GM12872 (cell line): Measurements from ENCODE around the gene FNBP1L.

ENCODE experiments used
- TF ChIP-seq, protein P1 (sequence below): IDR thresholded peaks from 3 replicates; pipeline ENCODE4 v1.5.1; 2011; ENCODE audit warnings: low read depth, mild to moderate bottlenecking, low read length, moderate library complexity; ENCODE audit not compliant: insufficient read depth

The FNBP1L gene

DNA sequence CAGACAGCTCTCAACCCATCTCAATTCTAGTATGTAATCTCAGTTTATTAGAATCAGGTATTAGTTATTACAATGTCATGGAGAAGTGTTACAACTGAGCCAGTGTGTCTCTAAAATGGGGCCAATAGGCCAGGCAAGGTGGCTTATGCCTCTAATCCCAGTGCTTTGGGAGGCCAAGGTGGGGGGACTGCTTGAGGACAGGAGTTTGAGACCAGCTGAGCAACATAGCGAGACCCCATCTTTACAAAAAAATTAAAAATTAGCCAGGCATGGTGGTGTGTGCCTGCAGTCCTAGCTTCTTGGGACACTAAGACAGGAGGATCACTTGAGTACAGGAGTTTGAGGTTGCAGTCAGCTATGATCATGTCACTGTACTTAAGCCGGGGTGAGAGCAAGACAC, 128.8 kb downstream of the FNBP1L start:
- TF ChIP-seq, protein P1, sequence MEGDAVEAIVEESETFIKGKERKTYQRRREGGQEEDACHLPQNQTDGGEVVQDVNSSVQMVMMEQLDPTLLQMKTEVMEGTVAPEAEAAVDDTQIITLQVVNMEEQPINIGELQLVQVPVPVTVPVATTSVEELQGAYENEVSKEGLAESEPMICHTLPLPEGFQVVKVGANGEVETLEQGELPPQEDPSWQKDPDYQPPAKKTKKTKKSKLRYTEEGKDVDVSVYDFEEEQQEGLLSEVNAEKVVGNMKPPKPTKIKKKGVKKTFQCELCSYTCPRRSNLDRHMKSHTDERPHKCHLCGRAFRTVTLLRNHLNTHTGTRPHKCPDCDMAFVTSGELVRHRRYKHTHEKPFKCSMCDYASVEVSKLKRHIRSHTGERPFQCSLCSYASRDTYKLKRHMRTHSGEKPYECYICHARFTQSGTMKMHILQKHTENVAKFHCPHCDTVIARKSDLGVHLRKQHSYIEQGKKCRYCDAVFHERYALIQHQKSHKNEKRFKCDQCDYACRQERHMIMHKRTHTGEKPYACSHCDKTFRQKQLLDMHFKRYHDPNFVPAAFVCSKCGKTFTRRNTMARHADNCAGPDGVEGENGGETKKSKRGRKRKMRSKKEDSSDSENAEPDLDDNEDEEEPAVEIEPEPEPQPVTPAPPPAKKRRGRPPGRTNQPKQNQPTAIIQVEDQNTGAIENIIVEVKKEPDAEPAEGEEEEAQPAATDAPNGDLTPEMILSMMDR, result no peak

DNA sequence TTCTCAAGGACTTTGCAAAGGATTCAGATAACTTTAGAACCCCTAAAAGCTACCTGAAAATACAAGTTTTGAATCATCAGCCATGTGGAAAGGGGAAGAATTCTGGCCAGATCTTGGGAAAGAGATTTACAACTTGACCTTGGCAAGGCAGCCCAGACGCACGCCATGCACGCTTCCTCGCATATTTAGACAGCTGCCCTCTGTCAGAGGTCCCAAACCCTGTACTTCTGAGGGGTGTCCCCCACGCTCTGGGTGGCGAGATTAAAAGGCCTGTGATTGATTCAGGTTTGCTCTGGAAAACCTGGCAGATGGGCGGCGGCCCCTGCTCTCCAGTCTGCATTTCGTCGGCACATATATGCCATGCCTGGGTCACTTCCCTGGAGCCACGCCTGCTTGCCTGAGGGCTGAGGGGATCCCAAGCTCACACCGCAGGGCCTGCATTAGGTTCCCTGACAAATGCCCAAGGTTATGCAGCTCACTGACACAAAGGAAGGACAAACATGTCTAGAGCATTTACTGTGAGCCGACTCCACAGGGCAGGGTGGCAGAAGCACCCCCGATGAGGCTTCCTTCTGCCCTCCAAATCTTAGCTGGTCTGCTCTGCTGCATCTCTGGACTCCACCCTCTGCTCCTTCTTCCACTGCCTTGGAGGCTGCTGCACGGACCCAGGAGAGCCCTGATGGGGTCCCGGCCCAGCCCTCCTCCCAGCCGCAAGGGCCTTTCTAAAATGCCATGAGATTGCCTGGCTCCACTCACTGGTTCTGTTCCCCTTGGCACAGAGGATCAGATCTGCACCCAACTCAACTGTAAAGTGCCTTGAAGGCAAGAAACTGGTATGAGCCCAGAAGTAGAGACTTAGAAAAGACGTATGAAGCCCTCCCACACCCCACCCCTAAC, 129.9 kb downstream of the FNBP1L start:
- TF ChIP-seq, protein P1, result no peak

DNA sequence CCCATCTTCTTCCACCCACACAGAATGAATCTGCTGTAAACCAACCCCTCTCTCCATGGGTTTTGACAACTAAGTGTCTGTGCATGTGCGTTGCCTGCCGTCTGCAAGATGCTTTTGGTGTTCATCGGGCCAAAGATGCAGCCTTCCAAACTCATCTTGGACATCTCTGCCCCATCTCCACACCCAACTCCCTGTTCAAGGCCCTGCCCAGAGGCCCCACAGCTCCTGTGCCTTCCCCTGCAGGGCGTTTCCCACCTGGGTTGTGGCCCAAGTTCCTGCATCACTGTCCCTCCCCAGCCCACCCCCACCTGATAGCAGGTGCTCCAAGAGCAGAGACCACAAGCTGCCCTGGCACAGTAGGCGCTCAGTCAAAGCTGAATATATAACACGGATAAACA, 130.5 kb downstream of the FNBP1L start:
- TF ChIP-seq, protein P1, result no peak

DNA sequence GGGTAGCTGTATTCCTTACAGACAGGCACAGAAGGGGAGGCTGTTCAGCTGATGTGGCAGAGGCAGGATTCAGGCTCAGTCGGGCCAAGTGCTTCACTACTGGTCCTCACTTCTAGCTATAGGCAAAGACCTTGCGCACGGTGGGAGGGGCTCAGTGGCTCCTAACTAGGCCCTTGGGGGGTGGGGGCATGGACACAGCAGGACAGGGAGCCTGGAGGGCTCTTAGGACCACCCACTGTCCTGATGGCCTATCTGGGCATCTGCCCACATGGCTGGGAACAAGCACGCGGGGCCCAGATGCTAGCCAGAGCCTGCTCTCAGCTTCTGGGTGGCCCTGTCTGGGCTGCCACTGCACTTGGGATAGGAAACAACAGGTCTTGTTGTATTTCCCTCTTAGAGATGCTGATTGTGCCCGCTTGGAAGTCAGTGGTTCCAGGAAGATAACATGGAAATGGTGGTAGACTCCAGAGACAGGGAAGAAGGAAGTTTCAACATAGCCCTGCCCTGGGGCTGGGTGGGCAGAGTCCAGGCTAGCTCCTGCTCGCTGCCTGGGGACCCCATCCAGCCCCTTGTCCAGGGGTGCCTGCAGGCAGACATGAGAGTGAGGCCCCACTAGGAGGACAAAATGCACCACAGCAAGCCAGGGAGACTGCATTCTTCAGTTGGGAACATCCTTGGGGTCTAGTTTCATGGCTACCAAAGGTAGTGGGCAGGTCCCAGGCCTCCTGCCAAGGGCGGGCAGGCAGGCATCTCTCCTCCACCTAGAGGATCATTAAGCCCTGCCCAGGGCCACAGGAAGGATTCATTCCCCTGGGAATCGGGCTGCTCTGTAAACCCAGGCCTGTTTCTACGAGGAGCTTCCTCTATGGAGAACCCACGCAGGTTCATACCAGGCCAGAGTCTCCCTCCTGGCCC, 131.2 kb downstream of the FNBP1L start:
- TF ChIP-seq, protein P1, result no peak

DNA sequence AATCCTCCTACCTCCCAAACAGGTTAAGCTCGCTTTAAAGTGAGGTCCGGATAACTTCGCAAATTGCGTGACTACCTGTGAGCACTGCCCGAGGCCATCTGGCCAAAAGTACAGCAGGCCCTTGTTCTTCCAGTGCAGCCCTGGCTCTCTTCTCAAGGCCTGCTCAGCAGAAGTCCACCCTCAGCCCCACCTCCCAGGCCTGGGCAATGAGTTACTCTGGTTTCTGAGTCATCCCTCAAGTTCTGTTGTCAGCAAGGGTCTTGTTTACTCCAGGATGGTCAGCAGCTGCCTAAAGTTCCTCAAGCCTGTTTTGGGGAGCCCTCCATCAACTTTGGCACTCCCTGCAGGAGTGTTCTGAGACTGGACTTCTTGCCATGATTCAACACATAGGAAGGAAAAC, 132.0 kb downstream of the FNBP1L start:
- TF ChIP-seq, protein P1, result no peak

DNA sequence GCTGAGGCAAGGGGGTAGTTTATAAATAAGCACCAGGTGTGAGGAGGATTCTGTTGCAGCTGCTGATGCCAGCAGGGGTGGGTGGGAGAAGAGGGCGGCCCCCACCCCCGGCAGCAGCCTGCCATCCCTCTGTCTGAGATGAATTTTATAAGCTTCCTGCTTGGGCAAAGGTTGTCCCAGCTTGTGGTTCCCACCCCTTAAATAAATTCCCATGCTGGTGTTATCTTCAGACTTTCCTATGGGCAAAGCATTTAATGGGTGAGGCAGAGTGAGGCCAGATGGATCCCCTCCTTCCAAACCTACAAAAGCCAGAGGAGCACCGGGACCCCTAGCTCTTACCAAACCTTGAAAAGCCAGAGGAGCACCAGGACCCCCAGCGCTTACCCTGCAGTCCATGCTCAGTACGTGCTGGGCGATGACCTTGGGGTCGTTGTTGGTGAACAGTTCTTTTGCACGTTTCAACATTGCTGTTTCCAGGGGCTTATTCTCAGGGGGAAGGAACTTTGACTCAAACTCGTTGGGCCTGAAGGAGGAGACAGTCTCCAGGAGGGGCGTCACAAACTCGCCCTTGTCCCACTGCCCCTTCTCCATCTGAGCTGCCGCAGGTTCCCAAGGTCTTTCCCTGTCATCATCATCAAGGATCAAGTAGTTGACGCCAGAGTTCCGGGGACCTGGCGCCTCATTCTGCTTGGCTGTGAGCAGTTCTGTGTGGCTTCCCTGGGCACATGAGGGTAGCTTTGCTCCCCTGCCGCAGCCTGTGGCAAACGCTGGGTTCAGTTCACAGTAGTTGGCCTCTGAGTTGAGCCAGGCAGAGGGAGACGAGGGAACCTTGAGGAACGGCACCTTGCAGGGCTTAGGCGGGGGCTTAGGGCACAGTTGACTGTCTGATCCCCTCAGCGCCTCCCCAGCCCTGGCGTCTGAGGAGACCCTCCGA, 134.3 kb downstream of the FNBP1L start:
- TF ChIP-seq, protein P1, result no peak
